Measurements from ENCODE around the gene MIF4GD. TPM values are rescaled to one million over a fixed set of nuclear protein-coding genes. Genes with fewer than 3 reads are reported as not detected.
"Not testable (repeated sequence)": the region's sequence is repeated elsewhere in the genome, so short reads cannot be mapped to it uniquely, and the experiment has no call there.

Gene MIF4GD
- total and polyA plus RNA-seq, 2 donors (not counting 1 experiment from before 2014, with no cell fraction given): 41.5 to 87.4 TPM

- Histone ChIP-seq H3K9me3 (ENCODE audit: control extremely low read depth in 1 of 3, control insufficient read depth in 2 of 3, insufficient read depth in 1 of 3, low read length in 2 of 3) (no peaks in the 10 kb centered on the region), H3K27ac (ENCODE audit: low read length in 2 of 2) (peak overlapping the region; percentile 98), H3K36me3 (replicated peaks in 1 of 2; ENCODE audit: control extremely low read depth in 1 of 2, control insufficient read depth in 1 of 2, extremely low read depth in 1 of 2, insufficient read depth in 2 of 2, low read length in 1 of 2) (no peaks in the 10 kb centered on the region), H3K9ac (ENCODE audit: low read length) (peak overlapping the region; percentile 63), H3K27me3 (replicated peaks in 1 of 4; ENCODE audit: control extremely low read depth in 1 of 4, control insufficient read depth in 3 of 4, insufficient read depth in 4 of 4, low read length in 3 of 4) (no peaks in the 10 kb centered on the region), H2AFZ (ENCODE audit: insufficient read depth, low read depth, low read length, poor library complexity, severe bottlenecking) (peak overlapping the region; percentile 50), H3K79me2 (ENCODE audit: control insufficient read depth, insufficient read depth, low read length) (peaks cover 12% of the 10 kb centered on the region), H4K20me1 (ENCODE audit: control insufficient read depth, insufficient read depth, low read length, poor library complexity, severe bottlenecking) (no peaks in the 10 kb centered on the region), H3K4me1 (ENCODE audit: control insufficient read depth in 2 of 2, insufficient read depth in 2 of 2, low read length in 2 of 2) (peaks cover 52 to 69% of the 10 kb centered on the region in 2 donors), H3K4me3 (ENCODE audit: control extremely low read depth in 1 of 5, extremely low read depth in 1 of 5, insufficient read depth in 1 of 5, low read depth in 2 of 5, low read length in 4 of 5) (peak overlapping the region in 4 of 5 experiments; percentile 12 to 59 (median 28)), H3K4me2 (replicated peaks; ENCODE audit: low read depth, low read length, poor library complexity, severe bottlenecking) (peak overlapping the region; percentile 77)
- Mint-ChIP-seq H3K4me1 (peaks cover 43% of the 10 kb centered on the region), H3K27ac (peak overlapping the region; percentile 95), H3K4me3 (peak overlapping the region; percentile 62), H3K9me3 (ENCODE audit: insufficient read depth) (no peaks in the 10 kb centered on the region), H3K27me3 (no peaks in the 10 kb centered on the region)
- peak; percentile 92 for DNase-seq
- TF ChIP-seq EZH2 (IDR thresholded peaks at IDR 0.05; ENCODE audit: borderline replicate concordance, insufficient read depth, low read depth, low read length, poor library complexity, severe bottlenecking) (no peak), CTCF (IDR thresholded peaks at IDR 0.05) (no peak)
- ATAC-seq (ENCODE audit: low read depth): peak; percentile 70
- intact Hi-C loops (cut with micrococcal nuclease): loop anchor here (1.0 to 10.0 kb wide), 3 partner anchors 25 to 369 kb away; partner anchors contain the start of genes GRB2, RECQL5 and SAP30BP
- POLR2A ChIA-PET: interaction anchor here (0.5 to 4.5 kb wide), 12 partner anchors 18 to 485 kb away, joined by 3 to 103 read pairs (median 12); partner anchors contain the start of genes GGA3, GRB2, MIF4GD and MRPS7
- 7% methylated on average over 3 of the region's 8 CpGs for WGBS (ENCODE audit: insufficient coverage)
- CTCF ChIA-PET: interaction anchor here (0.7 to 4.2 kb wide), 17 partner anchors 14 to 371 kb away, joined by 3 to 84 read pairs (median 3); partner anchors contain the start of genes GRB2, MIF4GD, RECQL5 and SAP30BP
These were observed 24.4 kb upstream of the MIF4GD start for GRCh38 chr17:75295201-75296158.

- intact Hi-C loops (cut with micrococcal nuclease): loop anchor here (10.0 kb wide), 1 partner anchor 372 kb away; the partner anchor contains the start of genes RECQL5 and SAP30BP
- H3K36me3 ChIP-seq (replicated peaks in 1 of 2; ENCODE audit: control extremely low read depth in 1 of 2, control insufficient read depth in 1 of 2, extremely low read depth in 1 of 2, insufficient read depth in 2 of 2, low read length in 1 of 2); H3K9me3 Mint-ChIP-seq (ENCODE audit: insufficient read depth); H3K9ac ChIP-seq (ENCODE audit: low read length); H3K27me3 Mint-ChIP-seq; DNase-seq; H3K9me3 ChIP-seq (ENCODE audit: control extremely low read depth in 1 of 3, control insufficient read depth in 2 of 3, insufficient read depth in 1 of 3, low read length in 2 of 3); H3K79me2 ChIP-seq (ENCODE audit: control insufficient read depth, insufficient read depth, low read length); H3K4me3 ChIP-seq (ENCODE audit: control extremely low read depth in 1 of 5, extremely low read depth in 1 of 5, insufficient read depth in 1 of 5, low read depth in 2 of 5, low read length in 4 of 5); H2AFZ ChIP-seq (ENCODE audit: insufficient read depth, low read depth, low read length, poor library complexity, severe bottlenecking); H3K27me3 ChIP-seq (replicated peaks in 1 of 4; ENCODE audit: control extremely low read depth in 1 of 4, control insufficient read depth in 3 of 4, insufficient read depth in 4 of 4, low read length in 3 of 4); H4K20me1 ChIP-seq (ENCODE audit: control insufficient read depth, insufficient read depth, low read length, poor library complexity, severe bottlenecking); H3K4me2 ChIP-seq (replicated peaks; ENCODE audit: low read depth, low read length, poor library complexity, severe bottlenecking); H3K4me3 Mint-ChIP-seq; ATAC-seq (ENCODE audit: low read depth): not testable (repeated sequence)
- Histone ChIP-seq H3K27ac (ENCODE audit: low read length in 2 of 2) (peak overlapping the region in 1 of 2 donors; percentile 98), H3K4me1 (ENCODE audit: control insufficient read depth in 2 of 2, insufficient read depth in 2 of 2, low read length in 2 of 2) (peaks cover 53 to 71% of the 10 kb centered on the region in 2 donors)
- Mint-ChIP-seq H3K27ac (peak overlapping the region; percentile 95), H3K4me1 (peaks cover 52% of the 10 kb centered on the region)
- CTCF ChIA-PET: interaction anchor here (0.6 to 5.2 kb wide), 10 partner anchors 19 to 397 kb away, joined by 3 to 79 read pairs (median 4); no protein-coding TSS in a partner anchor
- 73% methylated on average over 9 of the region's 16 CpGs for WGBS (ENCODE audit: insufficient coverage)
- POLR2A ChIA-PET: interaction anchor here (0.6 to 0.9 kb wide), 4 partner anchors 30 to 144 kb away, joined by 4 to 13 read pairs (median 8); partner anchors contain the start of gene GRB2
These were observed 21.9 kb upstream of the MIF4GD start for GRCh38 chr17:75292810-75293448.

Data from B cell (primary cell).